OCI-LY3 (cell line): ENCODE measurements around the gene KCTD5.

Source experiments
- EZH2phosphoT487 ChIP-seq: fragments of 200-600 bp; shearing (Covaris generic); IDR thresholded peaks from 2 replicates; pipeline ENCODE4 v1.6.1; 2018; ENCODE audit warnings: antibody characterized with exemption, mixed run types, low read depth
- TF ChIP-seq, protein P1 (sequence below): fragments of 200-600, 300-600 bp; sonication (generic); IDR thresholded peaks from 2 replicates; pipeline ENCODE4 v1.5.1; 2014; ENCODE audit warnings: antibody characterized with exemption, low read length, low read depth

DNA sequence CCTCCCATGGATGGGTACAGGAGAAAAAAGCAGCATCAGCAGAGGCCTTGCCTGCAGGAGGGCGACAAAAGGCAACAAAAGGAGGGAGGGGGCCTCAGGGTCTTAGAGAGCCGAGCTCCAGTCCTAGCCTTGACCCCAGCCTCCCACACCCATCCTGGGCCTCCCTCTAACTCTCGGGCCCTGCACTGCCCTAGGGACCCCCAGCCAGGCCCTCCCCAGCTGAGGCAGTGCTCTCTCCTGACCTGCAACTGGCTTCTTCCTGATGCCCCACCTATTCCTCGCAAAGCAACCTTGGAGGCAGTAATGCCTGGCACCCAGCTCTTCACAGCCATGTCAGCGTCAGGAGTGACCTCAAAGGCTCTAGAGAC lies 54.9 kb downstream of the KCTD5 start:
- TF ChIP-seq, protein P1, sequence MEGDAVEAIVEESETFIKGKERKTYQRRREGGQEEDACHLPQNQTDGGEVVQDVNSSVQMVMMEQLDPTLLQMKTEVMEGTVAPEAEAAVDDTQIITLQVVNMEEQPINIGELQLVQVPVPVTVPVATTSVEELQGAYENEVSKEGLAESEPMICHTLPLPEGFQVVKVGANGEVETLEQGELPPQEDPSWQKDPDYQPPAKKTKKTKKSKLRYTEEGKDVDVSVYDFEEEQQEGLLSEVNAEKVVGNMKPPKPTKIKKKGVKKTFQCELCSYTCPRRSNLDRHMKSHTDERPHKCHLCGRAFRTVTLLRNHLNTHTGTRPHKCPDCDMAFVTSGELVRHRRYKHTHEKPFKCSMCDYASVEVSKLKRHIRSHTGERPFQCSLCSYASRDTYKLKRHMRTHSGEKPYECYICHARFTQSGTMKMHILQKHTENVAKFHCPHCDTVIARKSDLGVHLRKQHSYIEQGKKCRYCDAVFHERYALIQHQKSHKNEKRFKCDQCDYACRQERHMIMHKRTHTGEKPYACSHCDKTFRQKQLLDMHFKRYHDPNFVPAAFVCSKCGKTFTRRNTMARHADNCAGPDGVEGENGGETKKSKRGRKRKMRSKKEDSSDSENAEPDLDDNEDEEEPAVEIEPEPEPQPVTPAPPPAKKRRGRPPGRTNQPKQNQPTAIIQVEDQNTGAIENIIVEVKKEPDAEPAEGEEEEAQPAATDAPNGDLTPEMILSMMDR, result no peak
- TF ChIP-seq EZH2phosphoT487, result no peak
